B cell (primary cell): Measurements from ENCODE around the gene MRTFB.

Experiments
- CTCF ChIP-seq: fragments of 200-600 bp; IDR thresholded peaks from one replicate; pipeline ENCODE4 v1.8.0; 2022; ENCODE audit warnings: antibody characterized with exemption, mild to moderate bottlenecking
- EZH2 ChIP-seq: IDR thresholded peaks from 2 replicates; pipeline ENCODE4 v1.6.1; 2012; ENCODE audit warnings: borderline replicate concordance, low read depth, mild to moderate bottlenecking, moderate library complexity, low read length; ENCODE audit not compliant: insufficient read depth, poor library complexity, severe bottlenecking

- TF ChIP-seq CTCF (no peak), EZH2 (no peak)
These were observed 54.6 kb downstream of the MRTFB start for GRCh38 chr16:14125708-14126107.
